CD4-positive, alpha-beta T cell (primary cell): ENCODE measurements around the gene IRAK4. TPM values are rescaled to one million over a fixed set of nuclear protein-coding genes. Genes with fewer than 3 reads are reported as not detected.

Experiments used
- ATAC-seq: fragments of 200-7000 bp; cut with Tn5 transposase; one replicate; pipeline ENCODE4 v1.10.0; 2022; ENCODE audit warnings: mild to moderate bottlenecking; ENCODE audit not compliant: poor library complexity
- CTCF ChIA-PET: fragments of 350-600 bp; sonication (Branson Sonifier 250); formaldehyde crosslinking; loops from one replicate; lab custom pipeline; 2021; ENCODE audit warnings: antibody characterized with exemption, inconsistent platforms; lab: Charles Lee
- POLR2A ChIA-PET: fragments of 350-600 bp; sonication (Branson Sonifier 250); formaldehyde crosslinking; loops from one replicate; lab custom pipeline; 2021; ENCODE audit warnings: antibody characterized with exemption, inconsistent platforms; lab: Charles Lee
- DNase-seq, 14 experiments: peaks; one replicate each; pipeline ENCODE4 v3.0.0-alpha.2; 2013 to 2020; ENCODE audit warnings: mixed read lengths in 2 of 14
- H3K27ac ChIP-seq, 2 donors: one replicate each; pipeline versions ENCODE4 v1.5.1 to v1.7.0; 2013; ENCODE audit warnings: low read length in 2 of 2, low read depth in 1 of 2, mild to moderate bottlenecking in 1 of 2
- H3K27me3 ChIP-seq, 2 experiments: 1 replicate in 1 of 2; 2 replicates in 1 of 2; pipeline versions ENCODE4 v1.6.1 to v1.7.0; 2013; ENCODE audit warnings: low read length in 2 of 2, control low read depth in 1 of 2, mild to moderate bottlenecking in 1 of 2, moderate library complexity in 1 of 2; ENCODE audit not compliant: insufficient read depth in 2 of 2, control insufficient read depth in 1 of 2
- H3K36me3 ChIP-seq: one replicate; pipeline ENCODE4 v1.6.1; 2013; ENCODE audit warnings: low read length, control low read depth; ENCODE audit not compliant: insufficient read depth
- H3K4me1 ChIP-seq: one replicate; pipeline ENCODE4 v1.6.1; 2013; ENCODE audit warnings: low read length, control low read depth; ENCODE audit not compliant: insufficient read depth
- H3K4me3 ChIP-seq: one replicate; pipeline ENCODE4 v1.5.1; 2013; ENCODE audit warnings: mild to moderate bottlenecking, low read length, moderate library complexity
- H3K9me3 ChIP-seq, 2 experiments: 1 replicate in 1 of 2; 2 replicates in 1 of 2; pipeline versions ENCODE4 v1.6.1 to v1.7.0; 2013; ENCODE audit warnings: low read length in 2 of 2, mild to moderate bottlenecking in 2 of 2, control low read depth in 1 of 2, moderate library complexity in 1 of 2; ENCODE audit not compliant: control insufficient read depth in 1 of 2, insufficient read depth in 1 of 2
- H3K27ac Mint-ChIP-seq: one replicate; pipeline ENCODE4 v1.8.0; 2020; ENCODE audit warnings: mixed read lengths
- H3K27me3 Mint-ChIP-seq: one replicate; pipeline ENCODE4 v1.8.0; 2021; ENCODE audit warnings: mixed read lengths
- H3K36me3 Mint-ChIP-seq: one replicate; pipeline ENCODE4 v1.8.0; 2021; ENCODE audit warnings: low read depth, mixed read lengths
- H3K4me1 Mint-ChIP-seq: one replicate; pipeline ENCODE4 v1.8.0; 2021; ENCODE audit warnings: low read depth, mixed read lengths
- H3K4me3 Mint-ChIP-seq: one replicate; pipeline ENCODE4 v1.8.0; 2020; ENCODE audit warnings: mild to moderate bottlenecking, mixed read lengths
- H3K9me3 Mint-ChIP-seq: one replicate; pipeline ENCODE4 v1.8.0; 2020; ENCODE audit warnings: mixed read lengths
- intact Hi-C, 2 experiments: fragments of 100-400 bp; cut with DNase I in 1 of 2; cut with micrococcal nuclease in 1 of 2; formaldehyde crosslinking; loops; one replicate each; pipeline versions ENCODE4 v1.15.1 to v1.9.0; 2023 to 2025; cut with DNase I, micrococcal nuclease
- polyA plus RNA-seq, 2 donors: library from polyadenylated mRNA; unstranded; fragments of 120-200 nt; gene quantifications; one replicate each; pipeline ENCODE4 v1.2.1, GENCODE V29; 2013
- total RNA-seq, 174 experiments: library from RNA in 2 of 174; stranded (reverse) in 2 of 174; gene quantifications; one replicate each; pipeline ENCODE4 v1.2.3 and lab custom pipeline; 2021 to 2026
- TF ChIP-seq, protein P1 (sequence below): fragments of 200-600 bp; IDR thresholded peaks from one replicate; pipeline ENCODE4 v1.8.0; 2022; ENCODE audit warnings: antibody characterized with exemption, mild to moderate bottlenecking

Gene IRAK4
- total RNA-seq, result 10 to 100 TPM; 27.3 to 29.0 TPM
- 55.4 TPM for polyA plus RNA-seq (2013, experiment 1 of 2)
- 69.4 TPM for polyA plus RNA-seq (2013, experiment 2 of 2)
- 23.2 to 141 (median 86.8) reads per million in 172 experiments for total RNA-seq (lab: John Stamatoyannopoulos, UW)

- DNase-seq (peak; percentile 90 to 99 (median 94)), ATAC-seq (peak; percentile 95)
- Mint-ChIP-seq H3K4me1 (peaks cover 87% of the 10 kb centered on the region), H3K36me3 (peaks cover 60% of the 10 kb centered on the region), H3K27me3 (no peaks in the 10 kb centered on the region), H3K4me3 (peak within 1 kb of the TSS; percentile 98), H3K9me3 (no peaks in the 10 kb centered on the region), H3K27ac (peak within 1 kb of the TSS; percentile 100)
- H3K27me3 ChIP-seq, result no peaks in the 10 kb centered on the region
- TF ChIP-seq, protein P1, sequence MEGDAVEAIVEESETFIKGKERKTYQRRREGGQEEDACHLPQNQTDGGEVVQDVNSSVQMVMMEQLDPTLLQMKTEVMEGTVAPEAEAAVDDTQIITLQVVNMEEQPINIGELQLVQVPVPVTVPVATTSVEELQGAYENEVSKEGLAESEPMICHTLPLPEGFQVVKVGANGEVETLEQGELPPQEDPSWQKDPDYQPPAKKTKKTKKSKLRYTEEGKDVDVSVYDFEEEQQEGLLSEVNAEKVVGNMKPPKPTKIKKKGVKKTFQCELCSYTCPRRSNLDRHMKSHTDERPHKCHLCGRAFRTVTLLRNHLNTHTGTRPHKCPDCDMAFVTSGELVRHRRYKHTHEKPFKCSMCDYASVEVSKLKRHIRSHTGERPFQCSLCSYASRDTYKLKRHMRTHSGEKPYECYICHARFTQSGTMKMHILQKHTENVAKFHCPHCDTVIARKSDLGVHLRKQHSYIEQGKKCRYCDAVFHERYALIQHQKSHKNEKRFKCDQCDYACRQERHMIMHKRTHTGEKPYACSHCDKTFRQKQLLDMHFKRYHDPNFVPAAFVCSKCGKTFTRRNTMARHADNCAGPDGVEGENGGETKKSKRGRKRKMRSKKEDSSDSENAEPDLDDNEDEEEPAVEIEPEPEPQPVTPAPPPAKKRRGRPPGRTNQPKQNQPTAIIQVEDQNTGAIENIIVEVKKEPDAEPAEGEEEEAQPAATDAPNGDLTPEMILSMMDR, result peak; percentile 52
- H3K4me1 ChIP-seq, result peaks cover 33% of the 10 kb centered on the region
- H3K27ac ChIP-seq, result peak within 1 kb of the TSS; percentile 87 to 94
- H3K36me3 ChIP-seq, result peaks cover 15% of the 10 kb centered on the region
- ChIA-PET CTCF (interaction anchor here (0.8 to 2.4 kb wide), 5 partner anchors 12 to 123 kb away, joined by 3 to 11 read pairs (median 5); partner anchors contain the start of gene TWF1), POLR2A (interaction anchor here (0.6 to 6.4 kb wide), 10 partner anchors 10 to 1433 kb away, joined by 3 to 90 read pairs (median 6); partner anchors contain the start of genes PPHLN1, TMEM117, TWF1 and ZCRB1)
- peak within 1 kb of the TSS; percentile 83 for H3K4me3 ChIP-seq
- intact Hi-C loops, result loop anchor here (2.0 to 5.0 kb wide), 3 partner anchors 48 to 1517 kb away; partner anchors contain the start of gene TWF1 (in 1 of the 2)
- no peaks in the 10 kb centered on the region for H3K9me3 ChIP-seq
Observed at GRCh38 chr12:43758728-43759563, at the start of gene IRAK4, which contains the start of gene PUS7L. TSS of gene IRAK4 (plus strand) at chr12:43758951. CDS start at chr12:43768112, 9,161 bp downstream. TSS of gene PUS7L (minus strand) at chr12:43758790. CDS start at chr12:43755245, 3,545 bp downstream.

GRCh38 chr12:43711348-43711747 lies 47.4 kb upstream of the IRAK4 start:
- peaks cover 0 to 4% of the 10 kb centered on the region in 2 experiments for H3K27me3 ChIP-seq
- Mint-ChIP-seq H3K4me1 (no peaks in the 10 kb centered on the region), H3K36me3 (no peaks in the 10 kb centered on the region), H3K4me3 (no peak overlapping the region), H3K27ac (no peak overlapping the region), H3K27me3 (peaks cover 46% of the 10 kb centered on the region), H3K9me3 (peaks cover 9% of the 10 kb centered on the region)
- intact Hi-C loops, result no loop called here
- H3K27ac ChIP-seq, result no peak overlapping the region
- ATAC-seq (no peak), DNase-seq (no peak)
- H3K4me3 ChIP-seq, result no peak overlapping the region
- TF ChIP-seq, protein P1, result no peak
- H3K36me3 ChIP-seq, result no peaks in the 10 kb centered on the region
- H3K4me1 ChIP-seq, result no peaks in the 10 kb centered on the region
- ChIA-PET POLR2A (no interaction called here), CTCF (no interaction called here)
- H3K9me3 ChIP-seq, result peaks cover 0 to 3% of the 10 kb centered on the region in 2 experiments

DNA sequence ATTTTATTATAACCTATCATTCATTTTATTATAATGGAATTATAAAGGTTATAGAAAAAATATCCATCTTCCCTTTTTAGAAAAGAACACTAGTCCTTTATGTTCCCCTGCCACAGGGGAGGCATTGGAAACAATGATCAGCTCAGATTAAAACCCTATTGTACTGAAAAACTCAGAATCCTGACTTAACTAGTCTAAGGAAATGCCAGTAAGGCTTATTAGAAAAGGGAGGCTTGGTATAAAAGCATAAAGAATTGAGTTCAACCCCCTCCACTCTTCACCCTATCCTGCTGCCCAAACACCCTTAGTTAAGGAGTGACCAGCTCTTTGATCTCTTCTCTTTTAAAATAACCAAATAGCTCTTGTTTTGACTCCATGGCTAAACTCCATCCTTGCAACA lies 36.1 kb upstream of the IRAK4 start:
- Mint-ChIP-seq H3K4me1 (no peaks in the 10 kb centered on the region), H3K27me3 (no peaks in the 10 kb centered on the region), H3K4me3 (no peak overlapping the region), H3K9me3 (no peaks in the 10 kb centered on the region), H3K27ac (no peak overlapping the region), H3K36me3 (peaks cover 8% of the 10 kb centered on the region)
- ChIA-PET CTCF (no interaction called here), POLR2A (no interaction called here)
- TF ChIP-seq, protein P1, result no peak
- H3K36me3 ChIP-seq, result no peaks in the 10 kb centered on the region
- no peaks in the 10 kb centered on the region for H3K4me1 ChIP-seq
- intact Hi-C loops, result no loop called here
- DNase-seq (no peak), ATAC-seq (no peak)
- no peaks in the 10 kb centered on the region for H3K9me3 ChIP-seq
- no peaks in the 10 kb centered on the region for H3K27me3 ChIP-seq
- no peak overlapping the region for H3K27ac ChIP-seq
- no peak overlapping the region for H3K4me3 ChIP-seq
